Measurements from ENCODE around the gene ZNF598.

The ZNF598 gene

GRCh38 chr16:2009791-2010510 is at the start of gene ZNF598:
TSS of gene ZNF598 (minus strand) at chr16:2009821.
- DNase-seq: peak; percentile 82
- in situ Hi-C loops (cut with MboI; ENCODE audit: low pct_unique_long_range_greater_than_20kb, low sequenced_read_pairs): no loop called here

GRCh38 chr16:2058872-2059271 is 49.3 kb upstream of the ZNF598 start:
- no peak for DNase-seq
- in situ Hi-C loops (cut with MboI; ENCODE audit: low pct_unique_long_range_greater_than_20kb, low sequenced_read_pairs): no loop called here

GRCh38 chr16:2058420-2058819 is 48.8 kb upstream of the ZNF598 start:
- in situ Hi-C loops (cut with MboI; ENCODE audit: low pct_unique_long_range_greater_than_20kb, low sequenced_read_pairs): no loop called here
- DNase-seq: no peak

GRCh38 chr16:2057438-2057837 is 47.8 kb upstream of the ZNF598 start:
- in situ Hi-C loops (cut with MboI; ENCODE audit: low pct_unique_long_range_greater_than_20kb, low sequenced_read_pairs): no loop called here

GRCh38 chr16:2056681-2057407 is 47.2 kb upstream of the ZNF598 start:
- DNase-seq: no peak
- in situ Hi-C loops (cut with MboI; ENCODE audit: low pct_unique_long_range_greater_than_20kb, low sequenced_read_pairs): no loop called here

More at GRCh38 chr16:2057438-2057837, 47.8 kb upstream of the ZNF598 start:
- no peak for DNase-seq

- in situ Hi-C loops (cut with MboI; ENCODE audit: low pct_unique_long_range_greater_than_20kb, low sequenced_read_pairs): no loop called here
- no peak for DNase-seq
Measured at GRCh38 chr16:2056077-2056476, 46.5 kb upstream of the ZNF598 start.

- in situ Hi-C loops (cut with MboI; ENCODE audit: low pct_unique_long_range_greater_than_20kb, low sequenced_read_pairs): no loop called here
- DNase-seq: no peak
Measured at GRCh38 chr16:2054543-2055245, 45.1 kb upstream of the ZNF598 start.

GRCh38 chr16:2053897-2054296 is 44.3 kb upstream of the ZNF598 start:
- no peak for DNase-seq
- in situ Hi-C loops (cut with MboI; ENCODE audit: low pct_unique_long_range_greater_than_20kb, low sequenced_read_pairs): no loop called here

GRCh38 chr16:2053211-2053610 is 43.6 kb upstream of the ZNF598 start:
- no peak for DNase-seq

GRCh38 chr16:2048116-2048543 is 38.5 kb upstream of the ZNF598 start:
- in situ Hi-C loops (cut with MboI; ENCODE audit: low pct_unique_long_range_greater_than_20kb, low sequenced_read_pairs): no loop called here
- no peak for DNase-seq

More at GRCh38 chr16:2053211-2053610, 43.6 kb upstream of the ZNF598 start:
- in situ Hi-C loops (cut with MboI; ENCODE audit: low pct_unique_long_range_greater_than_20kb, low sequenced_read_pairs): no loop called here

- DNase-seq: peak; percentile 99
- in situ Hi-C loops (cut with MboI; ENCODE audit: low pct_unique_long_range_greater_than_20kb, low sequenced_read_pairs): no loop called here
Measured at GRCh38 chr16:2047330-2048115, 37.9 kb upstream of the ZNF598 start, which contains the start of the genes NTHL1 and TSC2. TSS of gene NTHL1 (minus strand) at chr16:2047834. CDS start at chr16:2047823, 11 bp downstream. TSS of gene TSC2 (plus strand) at chr16:2047985. CDS start at chr16:2048616, 631 bp downstream.

GRCh38 chr16:2046893-2047329 is 37.3 kb upstream of the ZNF598 start:
- no peak for DNase-seq
- in situ Hi-C loops (cut with MboI; ENCODE audit: low pct_unique_long_range_greater_than_20kb, low sequenced_read_pairs): no loop called here

- in situ Hi-C loops (cut with MboI; ENCODE audit: low pct_unique_long_range_greater_than_20kb, low sequenced_read_pairs): no loop called here
Measured at GRCh38 chr16:2045965-2046892, 36.6 kb upstream of the ZNF598 start.

GRCh38 chr16:2044541-2044940 is 34.9 kb upstream of the ZNF598 start:
- DNase-seq: no peak
- in situ Hi-C loops (cut with MboI; ENCODE audit: low pct_unique_long_range_greater_than_20kb, low sequenced_read_pairs): no loop called here

More at GRCh38 chr16:2045965-2046892, 36.6 kb upstream of the ZNF598 start:
- no peak for DNase-seq

- no peak for DNase-seq
- in situ Hi-C loops (cut with MboI; ENCODE audit: low pct_unique_long_range_greater_than_20kb, low sequenced_read_pairs): no loop called here
Measured at GRCh38 chr16:2043667-2044451, 34.2 kb upstream of the ZNF598 start.

- in situ Hi-C loops (cut with MboI; ENCODE audit: low pct_unique_long_range_greater_than_20kb, low sequenced_read_pairs): no loop called here
- DNase-seq: no peak
Measured at GRCh38 chr16:2042986-2043666, 33.5 kb upstream of the ZNF598 start.

Data from KBM-7 (cell line).